Left lung (tissue), 10 donors: ENCODE measurements around the gene RTEL1. TPM values are rescaled to one million over a fixed set of nuclear protein-coding genes. Genes with fewer than 3 reads are reported as not detected.

Experiments
- ATAC-seq: fragments of 200-7000 bp; cut with Tn5 transposase; one replicate; pipeline ENCODE4 v1.9.1; 2020; ENCODE audit warnings: moderate library complexity
- DNase-seq, 4 donors: peaks; one replicate each; pipeline ENCODE4 v3.0.0-alpha.2; 2013 to 2020
- H3K27ac ChIP-seq, 2 donors: fragments of 200-600 bp; sonication (generic) in 1 of 2; one replicate each; pipeline versions ENCODE4 v1.5.0 to v1.8.0; 2020 to 2021
- H3K27me3 ChIP-seq, 2 donors: fragments of 200-600 bp; sonication (generic) in 1 of 2; one replicate each; pipeline versions ENCODE4 v1.5.0 to v1.8.0; 2020 to 2021
- H3K36me3 ChIP-seq, 2 donors: fragments of 200-600 bp; sonication (generic) in 1 of 2; one replicate each; pipeline versions ENCODE4 v1.5.0 to v1.8.0; 2020 to 2021
- H3K4me1 ChIP-seq, 2 donors: fragments of 200-600 bp; one replicate each; pipeline ENCODE4 v1.8.0; 2021
- H3K4me3 ChIP-seq, 2 donors: fragments of 200-600 bp; sonication (generic) in 1 of 2; one replicate each; pipeline versions ENCODE4 v1.5.0 to v1.8.0; 2020 to 2021; ENCODE audit warnings: mild to moderate bottlenecking in 1 of 2
- H3K9me3 ChIP-seq, 2 donors: fragments of 200-600 bp; sonication (generic) in 1 of 2; one replicate each; pipeline versions ENCODE4 v1.5.0 to v1.8.0; 2020 to 2021
- CTCF ChIP-seq, 2 donors: fragments of 200-600 bp; sonication (generic) in 1 of 2; IDR thresholded peaks; one replicate each; pipeline versions ENCODE4 v1.5.0 to v1.8.0; 2021; ENCODE audit warnings: antibody characterized with exemption in 2 of 2
- intact Hi-C, 2 donors: fragments of 100-400 bp; cut with DNase I; formaldehyde crosslinking; loops; one replicate each; pipeline versions ENCODE4 v1.11.2 to v1.14.2; 2022
- polyA plus RNA-seq, 6 donors: library from polyadenylated mRNA; unstranded; fragments of 120-200 nt; gene quantifications; one replicate each; pipeline ENCODE4 v1.2.1, GENCODE V29; 2013; ENCODE audit not compliant: insufficient read length in 6 of 6
- total RNA-seq, 2 donors: library from RNA; stranded (reverse); fragmentation: NEBNext Ultra II Directional; extraction: Animal tissue kit (Norgen Biotek cat#: 25700); gene quantifications; one replicate each; pipeline ENCODE4 v1.2.1, GENCODE V29; 2021
- donor health status: DM: no; HTN: yes; CAD: no.
- donor health status: DM: no; HTN: no; CAD: no.

RTEL1 gene
- total and polyA plus RNA-seq, 8 donors: 19.6 to 38.8 (median 22.4) TPM

- peak in 1 of 4 donors; percentile 78 for DNase-seq
- ATAC-seq: no peak
- H3K4me3 ChIP-seq: peak overlapping the region in 1 of 2 donors; percentile 65
- H3K4me1 ChIP-seq: peaks cover 31 to 47% of the 10 kb centered on the region in 2 donors
- intact Hi-C loops: no loop called here
- peak overlapping the region; percentile 78 to 93 for H3K27ac ChIP-seq
- H3K36me3 ChIP-seq: peaks cover 0 to 41% of the 10 kb centered on the region in 2 donors
- peaks cover 0 to 24% of the 10 kb centered on the region in 2 donors for H3K27me3 ChIP-seq
- H3K9me3 ChIP-seq: no peaks in the 10 kb centered on the region
- TF ChIP-seq CTCF (IDR thresholded peaks at IDR 0.05): no peak
Measured at GRCh38 chr20:63741676-63742380, 83.7 kb downstream of the RTEL1 start.

- TF ChIP-seq CTCF (IDR thresholded peaks at IDR 0.05): no peak
- ATAC-seq: no peak
- Histone ChIP-seq H3K27ac (no peak overlapping the region), H3K9me3 (no peaks in the 10 kb centered on the region), H3K4me1 (peaks cover 28 to 40% of the 10 kb centered on the region in 2 donors), H3K4me3 (no peak overlapping the region), H3K27me3 (peaks cover 0 to 17% of the 10 kb centered on the region in 2 donors), H3K36me3 (peaks cover 0 to 39% of the 10 kb centered on the region in 2 donors)
- peak in 1 of 4 donors; percentile 70 for DNase-seq
- intact Hi-C loops: no loop called here
Measured at GRCh38 chr20:63742381-63743024, 84.4 kb downstream of the RTEL1 start.

GRCh38 chr20:63743210-63743970 is 85.3 kb downstream of the RTEL1 start:
- peaks cover 19 to 31% of the 10 kb centered on the region in 2 donors for H3K4me1 ChIP-seq
- TF ChIP-seq CTCF (IDR thresholded peaks at IDR 0.05): no peak
- H3K4me3 ChIP-seq: no peak overlapping the region
- H3K27ac ChIP-seq: no peak overlapping the region
- DNase-seq (peak in 1 of 4 donors; percentile 67), ATAC-seq (no peak)
- intact Hi-C loops: no loop called here
- H3K36me3 ChIP-seq: peaks cover 0 to 39% of the 10 kb centered on the region in 2 donors
- no peaks in the 10 kb centered on the region for H3K9me3 ChIP-seq
- peaks cover 0 to 9% of the 10 kb centered on the region in 2 donors for H3K27me3 ChIP-seq

- Histone ChIP-seq H3K4me3 (no peak overlapping the region), H3K4me1 (peaks cover 11 to 24% of the 10 kb centered on the region in 2 donors), H3K9me3 (no peaks in the 10 kb centered on the region), H3K36me3 (peaks cover 0 to 39% of the 10 kb centered on the region in 2 donors), H3K27ac (no peak overlapping the region), H3K27me3 (peaks cover 0 to under 1% of the 10 kb centered on the region in 2 donors)
- DNase-seq: no peak
- no peak for TF ChIP-seq CTCF (IDR thresholded peaks at IDR 0.05)
- no peak for ATAC-seq
- intact Hi-C loops: no loop called here
Measured at GRCh38 chr20:63744158-63744557, 86.0 kb downstream of the RTEL1 start.
